HG03439 (cell line): ENCODE data around the gene RPLP2.

Source experiments
- ATAC-seq: cut with Tn5 transposase; IDR thresholded peaks from one replicate; pipeline ENCODE4 v1.9.1; 2021; ENCODE audit warnings: mild to moderate bottlenecking, moderate library complexity; ENCODE audit not compliant: unreplicated experiment

RPLP2 gene

DNA sequence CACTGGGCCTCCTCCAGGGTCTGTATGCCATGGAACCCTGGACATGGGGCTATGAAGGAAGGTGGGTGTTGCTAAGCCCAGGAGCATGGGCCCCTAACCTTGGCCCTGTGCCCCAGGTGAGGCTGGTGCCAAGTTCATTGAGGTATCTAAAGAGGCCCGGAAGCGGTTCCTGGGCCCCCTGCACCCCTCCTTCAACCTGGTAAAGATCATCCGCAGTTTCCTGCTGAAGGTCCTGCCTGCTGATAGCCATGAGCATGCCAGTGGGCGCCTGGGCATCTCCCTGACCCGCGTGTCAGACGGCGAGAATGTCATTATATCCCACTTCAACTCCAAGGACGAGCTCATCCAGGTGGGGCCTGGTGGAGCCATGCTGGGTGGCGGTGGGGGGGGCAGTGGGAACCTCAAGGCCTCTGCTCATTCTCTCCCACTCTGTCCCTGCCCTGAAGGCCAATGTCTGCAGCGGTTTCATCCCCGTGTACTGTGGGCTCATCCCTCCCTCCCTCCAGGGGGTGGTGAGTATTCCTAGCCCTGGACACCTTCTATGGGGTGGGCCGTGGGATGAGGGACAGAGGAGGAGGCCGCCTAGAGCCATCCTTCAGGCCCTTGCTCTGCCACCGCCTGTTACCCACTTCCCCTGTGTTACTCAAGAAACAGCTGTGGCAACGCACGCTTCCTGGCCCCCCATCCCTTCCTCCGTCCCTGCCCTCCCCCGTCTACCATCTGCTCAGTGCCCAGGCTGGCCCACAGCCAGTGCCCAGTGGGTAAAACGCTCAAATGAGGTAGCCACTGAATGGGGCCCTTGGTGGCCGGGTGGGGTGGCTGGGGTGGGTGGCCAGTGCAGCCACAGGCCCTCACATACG is 12.0 kb downstream of the RPLP2 start:
- ATAC-seq = no peak

- no peak for ATAC-seq
Measured at GRCh38 chr11:823441-824291, 13.9 kb downstream of the RPLP2 start.

DNA sequence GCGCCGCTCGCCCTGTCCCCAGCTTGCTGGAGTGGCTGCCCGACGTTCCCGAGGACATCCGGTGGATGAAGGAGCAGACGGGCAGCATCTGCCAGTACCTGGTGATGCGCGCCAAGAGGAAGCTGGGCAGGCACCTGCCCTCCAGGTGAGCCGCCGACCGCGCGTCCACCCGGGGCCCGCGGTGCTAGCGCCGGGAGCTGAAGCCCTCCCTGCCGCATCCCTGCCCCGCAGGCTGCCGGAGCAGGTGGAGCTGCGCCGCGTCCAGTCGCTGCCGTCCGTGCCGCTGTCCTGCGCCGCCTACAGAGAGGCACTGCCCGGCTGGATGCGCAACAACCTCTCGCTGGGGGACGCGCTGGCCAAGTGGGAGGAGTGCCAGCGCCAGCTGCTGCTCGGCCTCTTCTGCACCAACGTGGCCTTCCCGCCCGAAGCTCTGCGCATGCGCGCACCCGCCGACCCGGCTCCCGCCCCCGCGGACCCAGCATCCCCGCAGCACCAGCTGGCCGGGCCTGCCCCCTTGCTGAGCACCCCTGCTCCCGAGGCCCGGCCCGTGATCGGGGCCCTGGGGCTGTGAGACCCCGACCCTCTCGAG is 14.6 kb downstream of the RPLP2 start:
- no peak for ATAC-seq

GRCh38 chr11:824942-825341 is 15.2 kb downstream of the RPLP2 start:
- ATAC-seq = no peak

DNA sequence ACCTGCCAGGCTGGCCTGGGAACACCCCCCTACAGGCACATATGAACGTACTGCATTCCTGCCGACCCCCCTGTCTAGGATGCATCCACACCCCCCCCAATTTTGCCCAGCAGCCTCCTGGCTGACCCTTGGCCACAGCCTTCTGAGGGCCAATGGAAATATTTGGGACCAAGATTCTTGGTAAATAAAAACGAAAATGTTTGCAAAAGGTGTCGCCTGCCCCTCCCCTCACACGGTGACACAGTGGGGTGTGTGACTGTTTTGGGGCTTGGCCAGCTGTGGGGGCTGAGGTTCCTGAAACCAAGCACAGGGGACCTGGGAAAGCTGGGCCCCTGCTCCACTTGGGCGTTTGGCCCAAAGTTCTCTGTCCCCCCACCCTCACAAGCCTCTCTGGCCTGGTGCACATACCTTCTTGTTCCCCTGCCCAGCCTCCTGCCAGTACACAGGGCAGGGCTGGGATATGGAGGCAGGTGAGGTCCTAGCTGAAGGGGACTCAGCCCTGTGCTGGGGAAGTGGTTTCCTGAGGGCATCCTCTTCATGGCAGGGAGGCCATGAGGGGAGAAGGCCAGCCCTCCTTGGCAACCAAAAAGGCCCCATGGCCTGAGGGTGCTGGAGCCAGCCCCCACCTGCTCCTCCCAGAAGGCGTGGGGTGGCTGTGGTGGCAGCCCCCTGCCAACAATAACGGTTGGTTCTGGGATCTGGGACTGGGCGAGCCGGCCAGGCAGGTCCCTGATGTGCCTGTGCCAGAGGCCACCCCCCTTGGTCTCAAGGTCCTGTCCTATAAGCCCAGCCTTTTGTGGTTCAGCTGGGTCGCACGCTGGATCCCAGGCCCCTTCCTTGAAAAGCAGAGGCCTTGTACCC is 15.8 kb downstream of the RPLP2 start:
- ATAC-seq = no peak

DNA sequence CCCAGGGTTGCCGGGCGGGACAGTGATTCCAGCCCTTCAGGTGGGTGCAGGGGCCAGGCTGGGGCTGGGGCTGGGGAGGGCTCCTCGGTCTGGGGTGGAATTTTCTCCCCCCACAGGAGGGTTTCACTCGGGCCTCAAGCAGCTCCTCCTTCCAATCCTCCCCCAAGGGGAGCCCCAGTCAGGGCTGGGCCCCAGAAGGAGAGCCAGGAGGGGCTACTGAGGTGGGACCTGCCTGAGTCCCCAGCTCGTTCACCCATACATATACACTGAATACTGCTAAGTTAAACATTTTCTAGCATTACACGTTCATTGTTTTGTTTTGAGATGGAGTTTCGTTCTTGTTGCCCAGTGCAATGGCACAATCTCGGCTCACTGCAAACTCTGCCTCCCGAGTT is 16.5 kb downstream of the RPLP2 start:
- ATAC-seq = no peak

DNA sequence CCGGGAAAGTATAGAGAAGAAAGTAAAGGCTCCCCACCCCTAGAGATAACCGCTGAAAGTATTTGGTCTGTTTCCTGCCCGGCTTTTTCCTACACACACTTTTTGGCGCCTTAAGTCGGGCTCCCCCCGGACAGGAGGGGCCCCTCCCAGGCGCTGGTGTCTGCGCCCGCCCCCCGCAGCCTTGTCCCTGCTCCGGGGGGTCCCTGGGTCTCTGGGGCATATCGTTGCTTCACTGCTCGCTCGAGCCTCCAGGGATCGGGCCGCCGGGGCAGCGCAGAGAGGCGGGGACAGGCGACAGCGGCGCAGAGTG is 17.0 kb downstream of the RPLP2 start:
- ATAC-seq = no peak

DNA sequence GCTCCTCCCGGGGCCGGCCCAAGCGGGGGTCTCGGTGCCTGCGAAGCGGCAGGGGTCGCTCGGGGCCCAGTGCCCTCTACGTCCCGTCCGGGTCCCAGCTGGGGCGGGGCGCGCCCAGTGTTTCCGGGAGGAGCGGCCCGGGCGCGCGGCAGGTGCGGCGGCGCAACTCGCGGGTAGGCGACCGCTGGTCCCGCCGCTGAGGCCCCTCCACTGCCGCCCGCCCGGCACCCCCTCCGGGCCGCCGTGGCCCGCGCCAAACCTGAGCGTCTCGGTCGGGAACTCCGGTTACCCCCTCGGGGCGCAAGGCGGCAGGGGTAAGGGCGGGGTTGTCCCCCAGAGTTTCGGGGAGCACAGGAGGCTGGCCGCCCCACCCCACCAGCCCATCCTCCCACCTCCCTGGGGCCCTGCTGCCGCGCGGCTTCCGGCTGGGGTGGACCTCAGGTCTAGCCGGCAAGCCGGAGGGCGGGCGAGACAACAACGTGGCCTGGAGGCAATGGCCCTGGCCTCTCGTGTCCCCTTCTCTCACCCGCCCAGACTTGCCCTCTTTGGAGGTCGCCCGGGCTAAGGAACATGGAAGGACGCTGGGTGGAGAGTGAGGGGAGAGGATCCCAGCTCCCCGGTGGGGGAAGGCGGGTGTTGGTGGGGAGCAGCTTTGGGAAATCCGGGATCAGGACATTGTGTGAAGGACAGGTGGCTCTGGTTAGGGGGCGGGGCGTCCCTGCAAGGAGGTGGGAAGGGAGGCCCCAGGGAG is 17.6 kb downstream of the RPLP2 start:
- peak; percentile 38 for ATAC-seq

DNA sequence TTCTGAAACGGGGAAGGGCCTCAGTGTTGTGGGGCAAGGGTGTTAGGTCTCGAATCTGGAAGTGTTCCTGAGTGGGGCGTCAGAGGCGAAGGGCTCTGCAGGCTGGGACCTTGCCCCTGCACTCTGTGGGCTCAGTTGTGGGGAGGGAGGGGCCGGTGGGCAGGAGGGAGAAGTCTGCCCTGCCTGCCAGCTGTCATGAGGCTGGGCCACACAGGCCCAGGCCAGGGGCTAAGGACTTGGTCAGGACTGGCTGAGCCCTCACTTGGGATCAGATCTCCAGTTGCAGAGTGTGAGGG is 18.1 kb downstream of the RPLP2 start, which contains the start of gene CRACR2B:
Gene CRACR2B (plus strand): TSS at position 23 of the 296 bp plus-strand sequence. CDS start 689 bp downstream, outside the sequence.
- no peak for ATAC-seq

DNA sequence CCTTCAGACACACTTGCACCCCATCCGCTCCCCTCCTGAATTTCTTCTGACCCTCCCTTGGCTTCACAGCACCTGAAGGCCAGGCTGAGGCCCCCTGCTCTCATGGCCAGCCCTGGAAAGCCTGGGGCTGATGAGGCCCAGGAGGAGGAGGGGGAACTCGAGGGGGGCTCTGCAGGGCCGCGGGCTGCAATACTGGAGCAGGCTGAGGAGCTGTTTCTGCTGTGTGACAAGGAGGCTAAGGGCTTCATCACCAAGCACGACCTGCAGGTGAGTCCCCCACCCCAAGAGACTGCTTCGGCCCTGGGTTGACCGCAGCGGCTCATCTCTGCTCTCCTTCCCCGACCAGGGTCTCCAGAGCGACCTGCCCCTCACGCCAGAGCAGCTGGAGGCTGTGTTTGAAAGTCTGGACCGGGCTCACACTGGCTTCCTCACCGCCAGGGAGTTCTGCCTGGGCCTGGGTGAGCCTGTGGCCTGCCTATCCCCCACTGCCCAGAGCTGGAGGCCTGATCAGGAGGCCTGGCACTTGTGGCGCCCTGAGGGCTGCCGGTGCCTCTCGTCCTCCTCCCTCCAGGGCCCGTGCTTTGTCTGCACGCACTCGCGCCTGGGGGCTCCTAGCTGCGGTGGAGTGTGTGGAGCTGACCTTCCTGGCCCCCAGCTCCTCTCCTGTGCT is 18.9 kb downstream of the RPLP2 start:
- no peak for ATAC-seq

- no peak for ATAC-seq
Measured at GRCh38 chr11:829176-829846, 19.5 kb downstream of the RPLP2 start.

DNA sequence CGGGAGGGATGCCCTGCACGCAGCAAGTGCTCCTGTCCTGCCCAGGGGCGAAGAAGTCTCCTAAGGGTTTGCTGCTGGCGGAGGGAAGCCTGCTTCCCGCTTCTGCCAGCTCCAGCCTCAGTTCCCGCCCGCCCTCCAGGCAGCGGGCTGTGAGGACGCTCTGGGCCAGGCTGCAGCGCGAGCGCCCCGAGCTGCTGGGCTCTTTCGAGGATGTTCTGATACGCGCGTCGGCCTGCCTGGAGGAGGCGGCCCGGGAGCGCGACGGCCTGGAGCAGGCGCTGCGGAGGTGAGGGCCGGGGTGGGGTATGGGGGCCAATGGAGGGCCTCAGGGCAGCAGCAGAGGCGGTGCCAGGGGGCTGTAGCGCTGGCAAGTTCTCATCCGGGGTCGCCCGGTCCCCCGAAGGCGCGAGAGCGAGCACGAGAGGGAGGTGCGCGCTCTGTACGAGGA is 20.1 kb downstream of the RPLP2 start:
- no peak for ATAC-seq

DNA sequence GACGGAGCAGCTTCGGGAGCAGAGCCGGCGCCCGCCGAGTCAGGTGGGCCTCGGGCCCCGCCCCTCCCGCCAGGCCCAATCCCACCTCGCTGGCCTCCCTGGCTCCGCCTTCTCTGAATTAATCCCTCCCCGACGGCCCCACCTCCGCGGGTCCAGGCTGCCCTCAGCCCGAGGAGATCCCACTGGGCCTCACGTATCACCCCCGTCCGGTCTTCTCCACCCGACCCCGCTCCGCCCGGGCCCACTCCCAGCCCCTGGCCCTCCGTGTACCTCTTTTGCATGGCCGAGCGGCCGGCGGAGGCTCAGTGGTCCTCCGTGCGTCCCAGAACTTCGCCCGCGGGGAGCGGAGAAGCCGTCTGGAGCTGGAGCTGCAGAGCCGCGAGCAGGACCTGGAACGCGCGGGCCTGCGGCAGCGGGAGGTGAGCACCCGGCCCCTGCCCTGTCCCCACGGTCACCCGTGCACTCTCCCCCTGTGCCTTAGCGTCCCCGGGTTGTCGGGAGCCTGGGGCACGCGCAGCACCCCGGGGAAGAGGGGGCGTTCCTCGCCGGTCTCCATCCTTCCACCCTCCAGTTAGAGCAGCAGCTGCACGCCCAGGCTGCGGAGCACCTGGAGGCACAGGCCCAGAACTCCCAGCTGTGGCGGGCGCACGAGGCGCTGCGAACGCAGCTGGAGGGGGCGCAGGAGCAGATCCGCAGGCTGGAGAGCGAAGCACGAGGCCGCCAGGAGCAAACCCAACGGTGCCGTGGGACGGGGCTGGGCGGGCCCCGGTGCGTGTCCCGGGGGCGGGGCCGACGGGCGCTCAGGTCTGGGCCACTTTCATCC is 20.7 kb downstream of the RPLP2 start:
- ATAC-seq = peak; percentile 28

DNA sequence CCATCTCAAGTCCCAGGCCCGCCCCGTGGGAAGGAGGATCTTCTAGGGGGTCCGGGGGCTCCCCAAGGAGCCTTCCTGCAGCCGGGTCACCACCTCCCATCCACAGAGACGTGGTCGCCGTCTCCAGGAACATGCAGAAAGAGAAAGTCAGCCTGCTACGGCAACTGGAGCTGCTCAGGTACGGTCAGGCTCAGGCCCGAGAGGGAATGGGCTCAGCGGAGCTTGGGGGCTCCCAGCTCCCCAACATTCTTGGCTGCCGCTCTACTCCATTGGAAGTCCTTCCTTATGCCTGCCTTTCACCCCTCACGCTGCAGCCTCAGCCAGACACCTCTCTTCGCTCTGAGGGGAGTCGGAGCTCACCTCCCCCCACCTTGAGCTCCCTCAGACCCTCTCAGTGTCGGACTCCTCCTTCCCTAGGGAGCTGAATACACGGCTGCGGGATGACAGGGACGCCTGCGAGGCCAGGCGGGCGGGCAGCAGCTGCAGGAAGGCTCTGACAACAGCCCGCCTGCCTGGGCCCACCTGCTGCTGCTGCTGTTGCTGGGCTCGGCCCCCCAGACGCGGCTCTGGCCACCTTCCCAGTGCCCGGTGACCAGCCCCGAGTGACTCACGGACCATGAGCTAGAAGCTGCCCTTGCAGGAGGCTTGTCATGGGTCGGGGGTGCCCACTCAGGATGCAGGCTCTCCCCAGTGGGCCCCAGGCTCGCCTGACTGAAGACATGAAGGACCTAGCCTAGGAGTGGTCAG is 21.5 kb downstream of the RPLP2 start:
- ATAC-seq = no peak

DNA sequence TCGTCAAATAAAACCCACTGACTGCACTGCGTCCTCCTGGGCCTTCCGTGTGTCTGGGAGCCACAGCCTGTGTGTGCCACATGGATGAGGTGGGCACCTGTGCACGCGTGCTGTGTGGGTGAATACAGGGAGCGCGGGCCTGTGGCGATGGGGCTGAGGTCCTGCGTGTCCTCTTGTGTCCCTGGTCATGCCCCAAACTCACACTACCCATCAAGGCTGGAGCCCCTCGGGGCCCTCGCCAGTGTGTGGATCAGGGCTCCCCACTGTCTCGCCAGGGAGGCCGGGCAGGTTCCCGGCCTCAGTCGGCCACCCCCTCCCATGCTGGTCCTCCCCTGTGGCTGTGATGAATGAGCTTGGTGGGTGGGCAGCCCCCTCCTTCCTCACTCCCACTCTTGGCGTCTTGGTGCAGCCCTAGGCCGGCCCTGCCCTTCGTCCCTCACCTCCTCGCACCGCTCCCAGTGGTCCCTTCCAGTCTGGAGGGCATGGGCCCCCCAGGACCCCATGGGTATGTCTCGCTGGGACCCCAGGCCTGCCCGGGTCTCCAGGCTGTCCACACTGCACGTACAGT is 22.3 kb downstream of the RPLP2 start:
- no peak for ATAC-seq

DNA sequence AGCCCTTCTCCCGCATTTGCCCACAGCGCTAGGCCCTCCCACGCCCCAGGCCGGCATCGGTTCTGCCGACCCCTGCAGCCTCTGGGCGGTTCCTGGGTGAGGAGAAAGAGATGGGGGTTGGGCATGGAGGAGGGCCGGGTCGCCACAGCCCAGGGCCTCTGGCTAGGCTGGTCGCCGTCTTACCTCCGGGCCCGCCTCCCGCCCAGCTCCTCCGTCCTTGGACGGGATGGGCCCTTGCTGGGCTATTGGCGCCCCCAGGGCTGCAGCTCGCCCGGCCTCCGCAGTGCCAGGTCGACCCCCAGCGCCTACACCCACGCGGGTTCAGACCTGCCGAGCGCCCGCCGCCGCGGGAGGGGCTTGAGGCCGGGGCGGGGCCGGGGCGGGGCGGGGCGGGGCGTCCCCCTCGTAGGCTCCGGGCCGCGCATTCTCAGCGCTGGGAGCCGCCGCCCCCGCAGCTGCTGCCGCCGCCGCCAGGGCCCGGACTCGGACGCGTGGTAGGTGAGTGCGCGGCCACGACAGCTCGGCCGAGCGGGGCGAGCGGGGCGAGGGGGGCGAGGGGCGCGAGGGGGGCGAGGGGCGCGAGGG is 22.9 kb downstream of the RPLP2 start, which contains the start of gene CD151:
Gene CD151 (plus strand): TSS at position 424 of the 585 bp plus-strand sequence. CDS start 3,118 bp downstream, outside the sequence.
- ATAC-seq = peak; percentile 42
